ENCODE data around the gene TLE5.

TLE5 gene, protein sequence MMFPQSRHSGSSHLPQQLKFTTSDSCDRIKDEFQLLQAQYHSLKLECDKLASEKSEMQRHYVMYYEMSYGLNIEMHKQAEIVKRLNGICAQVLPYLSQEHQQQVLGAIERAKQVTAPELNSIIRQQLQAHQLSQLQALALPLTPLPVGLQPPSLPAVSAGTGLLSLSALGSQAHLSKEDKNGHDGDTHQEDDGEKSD

DNA sequence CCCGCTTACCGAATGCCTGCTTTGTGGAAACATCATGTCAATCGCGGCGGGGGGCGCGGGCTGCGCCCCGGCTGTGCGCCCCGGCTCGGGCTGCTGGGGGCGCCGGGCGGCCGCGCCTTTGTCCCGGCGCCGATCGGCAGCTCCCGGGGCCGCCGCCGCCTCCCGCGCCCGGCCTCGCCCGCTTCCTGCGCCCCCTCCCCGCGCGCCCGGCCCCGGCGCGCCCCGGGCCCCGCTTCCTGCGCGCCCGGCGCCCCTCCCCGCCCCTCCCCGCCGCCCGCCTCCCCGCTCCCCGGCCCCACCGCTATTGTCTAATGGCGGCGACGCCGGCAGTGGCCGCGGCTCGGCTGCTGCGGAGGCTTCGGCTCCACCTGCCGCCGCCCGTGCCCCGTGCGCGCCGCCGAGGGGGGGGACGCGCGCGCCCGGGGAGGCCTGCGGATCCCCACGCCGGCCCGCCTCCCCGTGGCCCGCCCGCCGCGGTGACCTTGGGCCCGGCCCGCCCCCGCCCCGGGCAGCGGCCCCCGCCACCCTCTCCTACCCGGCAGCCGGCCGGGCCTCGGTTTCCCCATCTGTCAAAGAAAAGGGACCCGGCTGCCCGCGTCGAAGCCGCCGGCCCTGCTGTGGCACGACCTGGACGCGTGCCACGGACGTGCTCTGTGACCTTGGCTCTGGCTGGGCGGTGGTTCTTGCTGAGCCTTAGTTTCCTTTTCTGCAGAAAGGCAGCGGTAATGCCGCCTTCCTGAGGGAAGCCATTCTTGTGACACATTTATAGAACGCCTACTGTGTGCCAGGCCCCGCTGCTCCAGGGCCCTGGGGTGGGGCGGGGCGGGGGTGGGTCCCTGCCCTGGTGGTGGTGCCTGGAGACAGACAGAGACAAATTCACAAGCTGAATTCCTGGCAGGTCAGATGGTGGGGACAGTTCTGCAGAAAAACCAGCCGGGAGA, at the start of gene TLE5:
Gene TLE5 (minus strand): TSS at position 331 of the 941 bp plus-strand sequence. CDS start 295 bp downstream, at position 36.
- DNase-seq, result no peak

GRCh38 chr19:3111586-3112247, 49.4 kb upstream of the TLE5 start:
- no peak for DNase-seq

- DNase-seq, result no peak
These were observed 48.0 kb upstream of the TLE5 start for GRCh38 chr19:3110126-3110825.

DNA sequence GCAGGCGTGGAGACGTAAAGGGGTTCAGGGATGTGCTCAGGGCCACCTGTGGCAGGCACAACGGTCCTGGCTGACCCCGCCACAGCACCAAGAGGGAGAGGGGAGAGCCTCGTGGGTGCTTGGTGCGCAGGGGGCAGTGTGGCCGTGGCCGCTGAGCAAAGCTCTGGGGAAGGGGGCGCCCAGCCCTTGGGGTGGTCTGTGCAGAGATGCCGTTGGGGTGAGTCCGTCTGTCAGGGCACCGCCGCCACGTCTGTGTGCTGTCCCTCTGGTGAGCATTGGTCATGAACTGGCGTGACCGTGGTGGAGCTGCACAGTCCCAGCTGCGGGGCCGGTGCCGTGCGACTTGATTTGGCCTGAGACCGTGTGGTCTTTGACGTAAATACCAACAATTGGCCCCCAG, 47.2 kb upstream of the TLE5 start:
- DNase-seq, result no peak

GRCh38 chr19:3108775-3109174, 46.5 kb upstream of the TLE5 start:
- DNase-seq, result peak; percentile 48

DNA sequence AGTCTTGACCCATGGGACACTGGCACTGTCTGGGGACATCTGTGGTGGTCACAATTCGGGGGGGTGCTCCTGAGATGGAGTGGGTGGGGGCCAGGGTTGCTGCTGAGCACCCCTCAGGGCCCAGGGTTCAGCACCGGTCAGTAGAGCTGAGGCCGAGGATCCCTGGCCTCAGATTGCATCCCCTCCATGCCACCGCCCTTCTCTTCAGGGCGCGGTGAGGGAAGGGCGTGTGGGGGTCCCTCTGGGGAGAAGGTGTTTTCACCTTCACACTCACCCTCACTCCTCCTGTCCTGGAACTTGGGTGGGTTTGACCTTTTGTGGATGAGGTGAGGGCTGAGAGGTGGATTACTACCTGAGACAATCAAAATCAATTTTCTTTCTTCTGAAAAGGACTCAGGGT, 45.4 kb upstream of the TLE5 start:
- DNase-seq, result no peak

DNA sequence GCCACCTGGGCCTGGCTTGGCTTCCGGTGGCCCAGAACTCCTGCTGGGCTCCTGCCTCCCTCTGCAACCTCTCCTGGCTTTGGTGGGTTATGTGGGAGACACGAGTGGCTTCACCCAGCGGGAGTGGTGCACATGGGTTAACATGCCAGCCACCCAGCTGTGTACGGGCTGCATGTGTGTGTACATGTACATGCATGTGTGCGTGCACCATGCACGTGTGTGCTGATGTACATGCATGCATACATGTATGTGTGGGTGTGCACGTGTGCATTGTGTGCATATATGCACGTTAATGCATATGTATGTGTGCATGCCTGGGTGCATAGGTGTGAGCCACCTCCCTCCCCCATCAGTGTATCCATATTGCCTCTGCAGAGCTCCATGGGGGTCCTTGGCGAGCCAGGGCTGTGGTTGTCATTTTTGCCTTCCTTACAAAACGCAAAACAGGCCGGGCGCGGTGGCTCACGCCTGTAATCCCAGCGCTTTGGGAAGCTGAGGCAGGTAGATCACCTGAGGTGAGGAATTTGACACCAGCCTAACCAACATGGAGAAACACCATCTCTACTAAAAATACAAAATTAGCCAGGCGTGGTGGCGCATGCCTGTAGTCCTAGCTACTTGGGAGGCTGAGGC, 44.3 kb upstream of the TLE5 start:
- no peak for DNase-seq

GRCh38 chr19:3105641-3106508, 43.6 kb upstream of the TLE5 start:
- DNase-seq, result no peak

- DNase-seq, result no peak
These were observed 42.4 kb upstream of the TLE5 start for GRCh38 chr19:3104708-3104983.

DNA sequence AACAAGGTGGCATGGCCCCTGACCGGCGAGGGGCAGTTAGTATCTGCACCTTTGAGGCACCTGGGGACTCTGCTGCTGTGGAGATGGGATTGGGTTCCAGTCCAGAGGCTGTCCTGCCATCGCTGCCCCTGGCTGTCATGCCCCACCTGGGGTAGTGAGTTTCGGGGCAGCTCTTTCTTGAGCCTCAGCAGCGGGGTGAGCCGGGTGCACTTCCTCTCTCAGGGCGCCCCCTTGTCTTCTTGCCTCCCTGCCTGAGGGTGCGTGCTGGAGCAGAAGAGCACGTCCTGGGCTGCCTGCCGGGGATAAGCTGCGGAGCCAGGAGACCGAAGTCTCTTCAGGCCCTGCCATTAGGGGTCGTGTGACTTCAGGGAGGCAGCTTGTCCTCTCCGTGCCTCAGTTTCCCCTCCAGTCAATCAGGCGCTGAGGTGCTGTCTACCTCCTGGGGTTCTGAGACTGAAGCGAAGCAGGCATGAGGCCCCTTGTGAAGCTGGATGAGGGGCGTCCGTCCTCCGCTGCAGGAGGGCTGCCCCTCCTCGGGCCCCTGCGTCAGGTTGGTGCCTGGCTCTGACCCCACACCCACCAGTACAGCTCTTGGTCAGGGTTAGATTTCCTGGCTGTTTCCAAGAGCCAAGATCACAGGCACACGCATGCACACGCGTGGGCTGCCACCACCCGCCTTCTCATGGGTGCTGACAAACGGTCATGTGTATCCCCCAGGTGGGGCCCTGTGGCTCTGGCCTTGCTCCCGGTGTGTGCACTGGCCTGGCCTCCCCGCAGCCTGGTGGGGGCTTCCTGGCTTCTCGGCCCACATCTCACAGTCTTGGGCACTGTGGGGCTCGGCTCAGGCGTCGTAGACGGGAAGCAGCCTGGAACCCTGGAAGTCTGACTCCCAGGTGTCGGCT, 40.2 kb upstream of the TLE5 start:
- no peak for DNase-seq

GRCh38 chr19:3100747-3101730, 38.7 kb upstream of the TLE5 start:
- DNase-seq, result no peak

GRCh38 chr19:3100331-3100730, 38.0 kb upstream of the TLE5 start:
- DNase-seq, result no peak

- DNase-seq, result no peak
These were observed 37.3 kb upstream of the TLE5 start for GRCh38 chr19:3099347-3100145.

GRCh38 chr19:3098515-3099346, 36.4 kb upstream of the TLE5 start:
- DNase-seq, result no peak

- no peak for DNase-seq
These were observed 35.8 kb upstream of the TLE5 start for GRCh38 chr19:3098141-3098514.

GRCh38 chr19:3097442-3097871, 35.2 kb upstream of the TLE5 start:
- DNase-seq, result no peak

DNA sequence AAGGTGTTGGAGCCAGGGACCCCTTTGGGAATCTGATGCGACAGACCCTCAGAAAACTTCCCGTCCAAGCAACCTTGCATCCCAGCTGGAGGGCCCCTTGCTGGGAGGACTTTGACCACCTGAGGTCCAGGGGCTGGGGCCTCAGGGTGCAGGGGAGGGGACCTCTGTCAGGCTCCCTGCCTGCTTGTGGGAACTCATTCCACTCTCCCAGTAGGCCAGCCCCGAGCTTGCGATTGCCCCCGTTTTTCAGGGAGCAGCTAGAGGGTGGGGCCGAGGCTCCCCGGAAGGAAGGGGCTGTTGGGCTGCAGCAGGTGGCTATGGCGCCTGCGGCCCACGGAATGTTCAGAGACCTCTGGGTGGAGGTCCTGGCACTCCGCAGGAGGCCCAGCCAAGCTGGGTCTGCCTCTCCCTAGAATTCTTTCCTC, 34.6 kb upstream of the TLE5 start:
- DNase-seq, result no peak
